ENCODE data around the gene ARMH1. TPM values are rescaled to one million over a fixed set of nuclear protein-coding genes. Genes with fewer than 3 reads are reported as not detected.
A peak's percentile ranks its signal among the peaks of the same experiment; 100 is the strongest.

Gene ARMH1
- total RNA-seq, 2 experiments from 2014 or later: 162 to 165 TPM

- Mint-ChIP-seq H3K27me3 (no peaks in the 10 kb centered on the region), H3K9me3 (no peaks in the 10 kb centered on the region), H3K27ac (no peak overlapping the region), H3K4me3 (no peak overlapping the region), H3K36me3 (ENCODE audit: low read depth) (no peaks in the 10 kb centered on the region), H3K4me1 (ENCODE audit: low read depth) (peaks cover 41% of the 10 kb centered on the region)
- DNase-seq (no peak), ATAC-seq (no peak)
- no peak for TF ChIP-seq CTCF (IDR thresholded peaks at IDR 0.05)
- intact Hi-C loops (cut with micrococcal nuclease): no loop called here
- ChIA-PET POLR2A (interaction anchor here (3.3 to 6.9 kb wide), 2 partner anchors 27 to 36 kb away, joined by 12 to 58 read pairs; partner anchors contain the start of gene RNU5D-1), CTCF (interaction anchor here (0.9 to 2.8 kb wide), 3 partner anchors 7 to 34 kb away, joined by 3 to 20 read pairs (median 4); no protein-coding TSS in a partner anchor)
Observed at GRCh38 chr1:44694863-44695478, 20.5 kb downstream of the ARMH1 start.

- Mint-ChIP-seq H3K4me3 (no peak overlapping the region), H3K27me3 (no peaks in the 10 kb centered on the region), H3K27ac (no peak overlapping the region), H3K36me3 (ENCODE audit: low read depth) (no peaks in the 10 kb centered on the region), H3K4me1 (ENCODE audit: low read depth) (peaks cover 41% of the 10 kb centered on the region), H3K9me3 (no peaks in the 10 kb centered on the region)
- ChIA-PET POLR2A (interaction anchor here (2.1 to 6.9 kb wide), 2 partner anchors 26 to 35 kb away, joined by 13 to 58 read pairs; partner anchors contain the start of gene RNU5D-1), CTCF (interaction anchor here (0.9 to 3.5 kb wide), 6 partner anchors 8 to 43 kb away, joined by 3 to 22 read pairs (median 8); no protein-coding TSS in a partner anchor)
- ATAC-seq: no peak
- DNase-seq: no peak
- intact Hi-C loops (cut with micrococcal nuclease): no loop called here
- no peak for TF ChIP-seq CTCF (IDR thresholded peaks at IDR 0.05)
Observed at GRCh38 chr1:44695671-44696070, 21.2 kb downstream of the ARMH1 start.

GRCh38 chr1:44696101-44696500 is 21.6 kb downstream of the ARMH1 start:
- H3K36me3 Mint-ChIP-seq (ENCODE audit: low read depth): no peaks in the 10 kb centered on the region
- H3K4me1 Mint-ChIP-seq (ENCODE audit: low read depth): peaks cover 41% of the 10 kb centered on the region
- DNase-seq: no peak
- no peak overlapping the region for H3K4me3 Mint-ChIP-seq
- POLR2A ChIA-PET: interaction anchor here (1.1 to 6.9 kb wide), 7 partner anchors 16 to 123 kb away, joined by 4 to 58 read pairs (median 6); partner anchors contain the start of genes RNU5D-1 and RPS8
- no peak for ATAC-seq
- no peak for TF ChIP-seq CTCF (IDR thresholded peaks at IDR 0.05)
- intact Hi-C loops (cut with micrococcal nuclease): no loop called here
- H3K9me3 Mint-ChIP-seq: no peaks in the 10 kb centered on the region
- no peaks in the 10 kb centered on the region for H3K27me3 Mint-ChIP-seq
- CTCF ChIA-PET: interaction anchor here (0.9 to 3.5 kb wide), 10 partner anchors 8 to 158 kb away, joined by 3 to 22 read pairs (median 8); partner anchors contain the start of gene RNU5D-1
- H3K27ac Mint-ChIP-seq: peak overlapping the region; percentile 85

- H3K27me3 Mint-ChIP-seq: no peaks in the 10 kb centered on the region
- no peak for TF ChIP-seq CTCF (IDR thresholded peaks at IDR 0.05)
- no peaks in the 10 kb centered on the region for H3K36me3 Mint-ChIP-seq (ENCODE audit: low read depth)
- DNase-seq (peak; percentile 65), ATAC-seq (peak; percentile 85)
- no peaks in the 10 kb centered on the region for H3K9me3 Mint-ChIP-seq
- CTCF ChIA-PET: interaction anchor here (1.0 to 3.5 kb wide), 10 partner anchors 9 to 159 kb away, joined by 3 to 22 read pairs (median 8); partner anchors contain the start of gene RNU5D-1
- peaks cover 37% of the 10 kb centered on the region for H3K4me1 Mint-ChIP-seq (ENCODE audit: low read depth)
- peak overlapping the region; percentile 85 for H3K27ac Mint-ChIP-seq
- intact Hi-C loops (cut with micrococcal nuclease): no loop called here
- H3K4me3 Mint-ChIP-seq: peak overlapping the region; percentile 41
- POLR2A ChIA-PET: interaction anchor here (1.1 to 6.9 kb wide), 9 partner anchors 8 to 122 kb away, joined by 4 to 58 read pairs (median 6); partner anchors contain the start of genes RNU5D-1 and RPS8
Observed at GRCh38 chr1:44696789-44697345, 22.4 kb downstream of the ARMH1 start.

Measured in activated CD8-positive, alpha-beta T cell treated with anti-CD3 and anti-CD28 coated beads for 36 hours (primary cell).